HepG2 (cell line): ENCODE measurements around the gene PPP1R12B. TPM values are rescaled to one million over a fixed set of nuclear protein-coding genes. Genes with fewer than 3 reads are reported as not detected.
A peak's percentile ranks its signal among the peaks of the same experiment; 100 is the strongest.

Source experiments
- ATAC-seq: fragments of 200-7000 bp; cut with Tn5 transposase; 3 replicates; pipeline ENCODE4 v1.9.1; 2020; ENCODE audit warnings: mild to moderate bottlenecking, moderate library complexity
- BruUV-seq: library from RNA; stranded (reverse); fragments of 400-500 nt; replicated peaks from 2 replicates; lab custom pipeline; 2021; lab: Mats Ljungman, UMichigan
- CTCF ChIA-PET: fragments of 300-600 bp; formaldehyde crosslinking; extraction: SDS; loops from one replicate; lab custom pipeline; 2021; ENCODE audit warnings: low total read pairs, inconsistent platforms, low intra/inter-chr PET ratio; lab: Yijun Ruan, JAX
- POLR2A ChIA-PET: fragments of 350-600 bp; sonication (Branson Sonifier 250); formaldehyde crosslinking; loops from one replicate; lab custom pipeline; 2020; ENCODE audit warnings: antibody characterized with exemption, inconsistent platforms; lab: Yijun Ruan, JAX
- DNase-seq: peaks from one replicate; pipeline ENCODE4 v3.0.0-alpha.2; 2015; ENCODE audit warnings: low spot score
- FAIRE-seq: peaks from 3 replicates; lab custom pipeline; 2011; peaks lifted over from hg19 to GRCh38; lab: Jason Lieb, UNC
- H2AFZ ChIP-seq: one replicate; pipeline ENCODE4 v1.6.1; 2011; ENCODE audit warnings: low read length, inconsistent platforms
- H3K27ac ChIP-seq: fragments of 300-600 bp; 3 replicates; pipeline ENCODE4 v1.8.0; 2011; ENCODE audit warnings: mixed run types, mild to moderate bottlenecking, mixed read lengths, low read length, inconsistent platforms; ENCODE audit not compliant: insufficient read depth; ENCODE audit errors: extremely low read length
- H3K27me3 ChIP-seq, 2 experiments: fragments of 200-600 bp in 1 of 2; 2 replicates in 1 of 2; 3 replicates in 1 of 2; pipeline versions ENCODE4 v1.6.0 to v1.8.0; 2011; ENCODE audit warnings: low read length in 2 of 2, mild to moderate bottlenecking in 2 of 2, moderate library complexity in 2 of 2, inconsistent platforms in 1 of 2; ENCODE audit not compliant: insufficient read depth in 2 of 2, control insufficient read depth in 1 of 2
- H3K36me3 ChIP-seq, 2 experiments: fragments of 200-600 bp in 1 of 2; replicated peaks in 1 of 2; 2 replicates in 1 of 2; 3 replicates in 1 of 2; pipeline versions ENCODE4 v1.5.1 to v1.8.0; 2011; ENCODE audit warnings: low read length in 2 of 2, inconsistent platforms in 1 of 2; ENCODE audit not compliant: insufficient read depth in 2 of 2, control insufficient read depth in 1 of 2
- H3K4me1 ChIP-seq: 2 replicates; pipeline ENCODE4 v1.5.1; 2012; ENCODE audit warnings: low read length, inconsistent platforms; ENCODE audit not compliant: insufficient read depth
- H3K4me2 ChIP-seq: 2 replicates; pipeline ENCODE4 v1.6.0; 2011; ENCODE audit warnings: low read depth, low read length, inconsistent platforms
- H3K4me3 ChIP-seq, 3 experiments: fragments of 200-600 bp in 1 of 3; sonication (generic), shearing (Covaris generic) in 1 of 3; replicated peaks in 1 of 3; 2 replicates each; pipeline ENCODE4 v1.5.1; 2011 to 2016; ENCODE audit warnings: low read length in 3 of 3, inconsistent platforms in 2 of 3, low read depth in 2 of 3, mild to moderate bottlenecking in 2 of 3, control low read depth in 1 of 3, mixed read lengths in 1 of 3; ENCODE audit not compliant: insufficient read depth in 1 of 3
- H3K79me2 ChIP-seq: one replicate; pipeline ENCODE4 v1.6.1; 2011; ENCODE audit warnings: low read length, inconsistent platforms; ENCODE audit not compliant: insufficient read depth
- H3K9ac ChIP-seq: 2 replicates; pipeline ENCODE4 v1.6.0; 2011; ENCODE audit warnings: mild to moderate bottlenecking, low read depth, low read length, inconsistent platforms; ENCODE audit not compliant: insufficient read depth
- H3K9me3 ChIP-seq: 2 replicates; pipeline ENCODE4 v1.5.1; 2012; ENCODE audit warnings: mild to moderate bottlenecking, low read length
- H4K20me1 ChIP-seq: 2 replicates; pipeline ENCODE4 v1.6.0; 2011; ENCODE audit warnings: inconsistent platforms, mild to moderate bottlenecking, low read length, moderate library complexity; ENCODE audit not compliant: insufficient read depth
- CREB3 ChIP-seq: sonication (generic); formaldehyde crosslinking; IDR thresholded peaks from 2 replicates; pipeline ENCODE4 v1.5.0; 2020; ENCODE audit warnings: missing genetic modification reagents
- MED1 ChIP-seq: sonication (generic); formaldehyde crosslinking; IDR thresholded peaks from 2 replicates; pipeline ENCODE4 v1.4.0; 2020; ENCODE audit warnings: missing genetic modification reagents
- NFYC ChIP-seq: IDR thresholded peaks from 2 replicates; pipeline ENCODE4 v1.6.1; 2016; ENCODE audit warnings: missing genetic modification reagents, missing compliant biosample characterization
- PITX1 ChIP-seq: sonication (generic); formaldehyde crosslinking; IDR thresholded peaks from 2 replicates; pipeline ENCODE4 v1.5.1; 2020; ENCODE audit warnings: mild to moderate bottlenecking, missing genetic modification reagents
- REL ChIP-seq: sonication (generic); formaldehyde crosslinking; conservative IDR thresholded peaks from 2 replicates; pipeline ENCODE4 v1.8.0; 2022; ENCODE audit warnings: mild to moderate bottlenecking, missing genetic modification reagents, moderate library complexity
- SMARCE1 ChIP-seq: fragments of 450-650 bp; IDR thresholded peaks from 2 replicates; pipeline ENCODE4 v1.6.1; 2017; ENCODE audit warnings: borderline replicate concordance
- ZBTB3 ChIP-seq: sonication (generic); formaldehyde crosslinking; IDR thresholded peaks from 2 replicates; pipeline ENCODE4 v1.4.0; 2020; ENCODE audit warnings: low read depth, mild to moderate bottlenecking, moderate library complexity, missing genetic modification reagents, borderline replicate concordance
- ZEB1 ChIP-seq: IDR thresholded peaks from 2 replicates; pipeline ENCODE4 v1.6.1; 2012; ENCODE audit warnings: mild to moderate bottlenecking, low read depth, inconsistent platforms; ENCODE audit not compliant: insufficient replicate concordance
- ZFP62 ChIP-seq: sonication (generic); formaldehyde crosslinking; IDR thresholded peaks from 2 replicates; pipeline ENCODE4 v1.4.0; 2020; ENCODE audit warnings: missing genetic modification reagents
- ZFX ChIP-seq: sonication (generic); formaldehyde crosslinking; IDR thresholded peaks from 2 replicates; pipeline ENCODE4 v1.4.0; 2020; ENCODE audit warnings: mild to moderate bottlenecking, low read depth, missing genetic modification reagents, moderate library complexity
- ZNF484 ChIP-seq: sonication (generic); formaldehyde crosslinking; IDR thresholded peaks from 2 replicates; pipeline ENCODE4 v1.5.1; 2020; ENCODE audit warnings: mild to moderate bottlenecking, low read depth, missing genetic modification reagents, borderline replicate concordance
- ZNF639 ChIP-seq: conservative IDR thresholded peaks from 2 replicates; pipeline ENCODE4 v1.6.1; 2018; ENCODE audit warnings: missing genetic modification reagents
- WGBS: methylation state at CpG from one replicate; pipeline ENCODE4 v1.1.6; 2017; ENCODE audit warnings: low lambda C conversion rate; 5-methylcytosine and 5-hydroxymethylcytosine counted together
- in situ Hi-C: cut with HindIII; loops from 2 replicates; pipeline ENCODE4 v1.10.0; 2017; ENCODE audit warnings: low pct_unique_long_range_greater_than_20kb; ENCODE audit not compliant: extremely low pct_ligation_motif_present
- intact Hi-C: fragments of 100-400 bp; cut with micrococcal nuclease; formaldehyde crosslinking; loops from one replicate; pipeline ENCODE4 v1.10.0; 2022; ENCODE audit not compliant: unreplicated experiment
- polyA plus RNA-seq, 8 experiments: library from polyadenylated mRNA; depleted of rRNA in 3 of 8; stranded (reverse) in 7 of 8; unstranded in 1 of 8; fragments of >200 nt; fragmentation: Illumina TruSeq in 4 of 8; extraction: Trizol in 4 of 8; gene quantifications; 2 replicates each; pipeline versions ENCODE4 v1.2.1 to v1.2.3, GENCODE V29; 2011 to 2016; ENCODE audit warnings: low read depth in 4 of 8, missing spikeins in 1 of 8, mixed read lengths in 1 of 8; ENCODE audit not compliant: insufficient read depth in 1 of 8
- total RNA-seq, 5 experiments: library from RNA; depleted of rRNA; stranded (reverse); fragments of >200 nt; fragmentation: Illumina TruSeq; extraction: Trizol; gene quantifications; 2 replicates each; pipeline ENCODE4 v1.2.3, GENCODE V29; 2016; ENCODE audit warnings: low read depth in 1 of 5
- TF ChIP-seq, protein P1 (sequence below): sonication (generic); formaldehyde crosslinking; IDR thresholded peaks from 2 replicates; pipeline ENCODE4 v1.5.0; 2020; ENCODE audit warnings: missing genetic modification reagents, mild to moderate bottlenecking, borderline replicate concordance
- TF ChIP-seq, protein P2 (sequence below): sonication (generic); formaldehyde crosslinking; conservative IDR thresholded peaks from 2 replicates; pipeline ENCODE4 v1.4.0; 2020; ENCODE audit warnings: missing genetic modification reagents

PPP1R12B gene
- total and polyA plus RNA-seq, 2 of the 13 experiments (the other 11 are each of a cell fraction or from before 2014, with no cell fraction given), result 12.0 to 13.6 TPM

GRCh38 chr1:202351725-202352124 lies 3.2 kb downstream of the PPP1R12B start:
- 97% methylated on average over 2 of the region's 2 CpGs for WGBS
- FAIRE-seq, result no peak

More at GRCh38 chr1:202351725-202352124, 3.2 kb downstream of the PPP1R12B start:
- Histone ChIP-seq H3K79me2 (peaks cover 64% of the 10 kb centered on the region), H3K4me2 (no peak overlapping the region), H3K9me3 (no peaks in the 10 kb centered on the region), H3K4me1 (peaks cover 64% of the 10 kb centered on the region), H3K27ac (peak overlapping the region; percentile 72), H3K36me3 (no peaks in the 10 kb centered on the region), H3K9ac (no peak overlapping the region), H4K20me1 (no peaks in the 10 kb centered on the region), H3K27me3 (no peaks in the 10 kb centered on the region; a peak in 1 of 5 replicates), H2AFZ (no peak overlapping the region), H3K4me3 (no peak overlapping the region)
- DNase-seq (no peak), ATAC-seq (no peak)
- in situ Hi-C loops, result no loop called here
- TF ChIP-seq REL (no peak), MED1 (CRISPR knock-in tag) (no peak), PITX1 (CRISPR knock-in tag) (no peak), CREB3 (no peak), ZEB1 (no peak), ZFP62 (CRISPR knock-in tag) (no peak), ZNF484 (CRISPR knock-in tag) (no peak), ZBTB3 (no peak), ZNF639 (CRISPR knock-in tag) (no peak), SMARCE1 (no peak), ZFX (CRISPR knock-in tag) (no peak), NFYC (CRISPR knock-in tag) (no peak)
- TF ChIP-seq, protein P1, sequence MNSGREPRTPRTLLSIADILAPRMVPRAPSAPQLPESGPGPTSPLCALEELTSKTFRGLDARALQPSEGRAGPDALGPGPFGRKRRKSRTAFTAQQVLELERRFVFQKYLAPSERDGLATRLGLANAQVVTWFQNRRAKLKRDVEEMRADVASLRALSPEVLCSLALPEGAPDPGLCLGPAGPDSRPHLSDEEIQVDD (CRISPR knock-in tag), result no peak
- TF ChIP-seq, protein P2, sequence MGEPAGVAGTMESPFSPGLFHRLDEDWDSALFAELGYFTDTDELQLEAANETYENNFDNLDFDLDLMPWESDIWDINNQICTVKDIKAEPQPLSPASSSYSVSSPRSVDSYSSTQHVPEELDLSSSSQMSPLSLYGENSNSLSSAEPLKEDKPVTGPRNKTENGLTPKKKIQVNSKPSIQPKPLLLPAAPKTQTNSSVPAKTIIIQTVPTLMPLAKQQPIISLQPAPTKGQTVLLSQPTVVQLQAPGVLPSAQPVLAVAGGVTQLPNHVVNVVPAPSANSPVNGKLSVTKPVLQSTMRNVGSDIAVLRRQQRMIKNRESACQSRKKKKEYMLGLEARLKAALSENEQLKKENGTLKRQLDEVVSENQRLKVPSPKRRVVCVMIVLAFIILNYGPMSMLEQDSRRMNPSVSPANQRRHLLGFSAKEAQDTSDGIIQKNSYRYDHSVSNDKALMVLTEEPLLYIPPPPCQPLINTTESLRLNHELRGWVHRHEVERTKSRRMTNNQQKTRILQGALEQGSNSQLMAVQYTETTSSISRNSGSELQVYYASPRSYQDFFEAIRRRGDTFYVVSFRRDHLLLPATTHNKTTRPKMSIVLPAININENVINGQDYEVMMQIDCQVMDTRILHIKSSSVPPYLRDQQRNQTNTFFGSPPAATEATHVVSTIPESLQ (CRISPR knock-in tag), result no peak
- POLR2A ChIA-PET, result interaction anchor here (0.6 kb wide), 1 partner anchor 10 kb away, joined by 3 read pairs; the partner anchor contains the start of gene UBE2T
- BruUV-seq, result TSS peak; percentile 59
- intact Hi-C loops, result no loop called here
- CTCF ChIA-PET, result no interaction called here
